GM12878 (cell line): ENCODE data around the gene NOP16. TPM values are rescaled to one million over a fixed set of nuclear protein-coding genes. Genes with fewer than 3 reads are reported as not detected.
A peak's percentile ranks its signal among the peaks of the same experiment; 100 is the strongest.

Experiments used
- ATAC-seq: fragments of 200-7000 bp; cut with Tn5 transposase; 3 replicates; pipeline ENCODE4 v1.9.1; 2020; ENCODE audit warnings: mild to moderate bottlenecking, moderate library complexity
- BruUV-seq: library from RNA; stranded (reverse); fragments of 400-500 nt; replicated peaks from 2 replicates; lab custom pipeline; 2021; lab: Mats Ljungman, UMichigan
- CTCF ChIA-PET: fragments of 300-600 bp; sonication (Branson Sonifier 250); formaldehyde crosslinking; extraction: SDS; loops from one replicate; lab custom pipeline; 2021; ENCODE audit warnings: inconsistent platforms; lab: Yijun Ruan, JAX
- POLR2A ChIA-PET: fragments of 350-600 bp; formaldehyde crosslinking; extraction: SDS; loops from one replicate; lab custom pipeline; 2021; ENCODE audit warnings: inconsistent platforms; lab: Charles Lee
- RAD21 ChIA-PET: fragments of 300-600 bp; sonication (Branson Sonifier 250); formaldehyde crosslinking; loops from one replicate; lab custom pipeline; 2023; ENCODE audit warnings: antibody characterized with exemption; ENCODE audit not compliant: unreplicated experiment; lab: Charles Lee
- SMC1A ChIA-PET: fragments of 300-600 bp; sonication (Branson Sonifier 250); formaldehyde crosslinking; loops from one replicate; lab custom pipeline; 2023; ENCODE audit not compliant: unreplicated experiment, uncharacterized antibody; lab: Charles Lee
- DNase-seq: peaks from one replicate; pipeline ENCODE4 v3.0.0-alpha.2; 2011; ENCODE audit warnings: low read depth, low spot score
- FAIRE-seq: peaks from 3 replicates; lab custom pipeline; 2011; peaks lifted over from hg19 to GRCh38; lab: Jason Lieb, UNC
- H2AFZ ChIP-seq: 2 replicates; pipeline ENCODE4 v1.6.0; 2011; ENCODE audit warnings: low read depth, low read length, control low read depth; ENCODE audit not compliant: control insufficient read depth
- H3K27ac ChIP-seq: 2 replicates; pipeline ENCODE4 v1.5.1; 2011; ENCODE audit warnings: control low read depth; ENCODE audit not compliant: control insufficient read depth, insufficient read depth
- H3K27me3 ChIP-seq, 2 experiments: replicated peaks in 1 of 2; 2 replicates each; pipeline versions ENCODE4 v1.6.0 to v1.6.1; 2011; ENCODE audit warnings: low read length in 1 of 2; ENCODE audit not compliant: control insufficient read depth in 2 of 2, insufficient read depth in 2 of 2
- H3K36me3 ChIP-seq, 2 experiments: 2 replicates each; pipeline ENCODE4 v1.5.1; 2011; ENCODE audit warnings: low read length in 1 of 2; ENCODE audit not compliant: control insufficient read depth in 2 of 2, insufficient read depth in 2 of 2
- H3K4me1 ChIP-seq: 2 replicates; pipeline ENCODE4 v1.6.1; 2011; ENCODE audit warnings: mild to moderate bottlenecking, low read length, moderate library complexity, mixed read lengths; ENCODE audit not compliant: control insufficient read depth, insufficient read depth
- H3K4me2 ChIP-seq: 2 replicates; pipeline ENCODE4 v1.6.0; 2011; ENCODE audit warnings: control low read depth; ENCODE audit not compliant: control insufficient read depth, insufficient read depth
- H3K4me3 ChIP-seq: fragments of 200-600 bp; sonication (generic); 2 replicates; pipeline ENCODE4 v1.5.1; 2016
- H3K79me2 ChIP-seq: 2 replicates; pipeline ENCODE4 v1.6.0; 2011; ENCODE audit warnings: low read length; ENCODE audit not compliant: control insufficient read depth, insufficient read depth
- H3K9ac ChIP-seq: 2 replicates; pipeline ENCODE4 v1.8.0; 2011; ENCODE audit warnings: low read length, control low read depth, mixed read lengths; ENCODE audit not compliant: control insufficient read depth, insufficient read depth
- H3K9me3 ChIP-seq: replicated peaks from 3 replicates; pipeline ENCODE4 v1.5.1; 2011; ENCODE audit warnings: mild to moderate bottlenecking, low read length; ENCODE audit not compliant: control insufficient read depth, insufficient read depth
- H4K20me1 ChIP-seq: 2 replicates; pipeline ENCODE4 v1.6.0; 2011; ENCODE audit not compliant: control insufficient read depth, insufficient read depth
- CBX5 ChIP-seq: sonication (generic); IDR thresholded peaks from 2 replicates; pipeline ENCODE4 v1.6.1; 2016; ENCODE audit warnings: low read depth, moderate library complexity, mild to moderate bottlenecking, inconsistent platforms
- CEBPB ChIP-seq, 2 experiments: fragments of 150-350 bp in 1 of 2; IDR thresholded peaks; 2 replicates each; pipeline ENCODE4 v1.6.1; 2012 to 2014; ENCODE audit warnings: low read depth in 2 of 2, low read length in 2 of 2, borderline replicate concordance in 1 of 2, inconsistent platforms in 1 of 2
- MTA3 ChIP-seq: IDR thresholded peaks from 2 replicates; pipeline ENCODE4 v1.6.1; 2012; ENCODE audit warnings: low read length, inconsistent platforms, borderline replicate concordance
- NFYB ChIP-seq: IDR thresholded peaks from 2 replicates; pipeline ENCODE4 v1.6.1; 2011; ENCODE audit warnings: low read depth, mild to moderate bottlenecking, low read length, improper control_type of control experiment, moderate library complexity; ENCODE audit not compliant: insufficient read depth
- NR2F1 ChIP-seq: fragments of 450-650 bp; conservative IDR thresholded peaks from 2 replicates; pipeline ENCODE4 v1.6.1; 2017; ENCODE audit warnings: mild to moderate bottlenecking
- SPI1 ChIP-seq: IDR thresholded peaks from 2 replicates; pipeline ENCODE4 v1.6.1; 2011; ENCODE audit warnings: low read depth, mild to moderate bottlenecking, low read length, moderate library complexity, borderline replicate concordance; ENCODE audit not compliant: insufficient read depth
- SRF ChIP-seq, 2 experiments: IDR thresholded peaks; 2 replicates each; pipeline ENCODE4 v1.6.1; 2011; ENCODE audit warnings: low read depth in 2 of 2, low read length in 2 of 2, mild to moderate bottlenecking in 1 of 2, moderate library complexity in 1 of 2
- SUZ12 ChIP-seq: fragments of 200-600 bp; sonication (generic); IDR thresholded peaks from one replicate; pipeline ENCODE4 v1.6.1; 2018; ENCODE audit warnings: antibody characterized with exemption, mild to moderate bottlenecking; ENCODE audit not compliant: unreplicated experiment
- TCF3 ChIP-seq: IDR thresholded peaks from 2 replicates; pipeline ENCODE4 v1.6.1; 2012; ENCODE audit warnings: low read depth, mild to moderate bottlenecking, low read length, borderline replicate concordance; ENCODE audit not compliant: insufficient read depth
- ZNF207 ChIP-seq: fragments of 450-650 bp; IDR thresholded peaks from 2 replicates; pipeline ENCODE4 v1.6.1; 2014; ENCODE audit warnings: antibody characterized with exemption, mild to moderate bottlenecking, borderline replicate concordance
- WGBS: methylation state at CpG from one replicate; pipeline ENCODE4 v1.1.6; 2016; ENCODE audit warnings: low lambda C conversion rate; ENCODE audit not compliant: insufficient replicate concordance, insufficient coverage; ENCODE audit errors: missing lambda C conversion rate; 5-methylcytosine and 5-hydroxymethylcytosine counted together
- in situ Hi-C: fragments of 300-500 bp; cut with MboI; formaldehyde crosslinking; loops from 9 replicates; pipeline ENCODE4 v1.14.3; 2018; ENCODE audit warnings: mixed read lengths
- intact Hi-C: fragments of 100-400 bp; cut with micrococcal nuclease; formaldehyde crosslinking; loops from one replicate; pipeline ENCODE4 v1.14.2; 2022; ENCODE audit not compliant: unreplicated experiment
- polyA plus RNA-seq, 11 experiments: library from polyadenylated mRNA; depleted of rRNA in 4 of 11; unstranded in 6 of 11; stranded (reverse) in 5 of 11; fragments of >200 nt; fragmentation: Nextera tagmentation in 4 of 11; fragmentation: Illumina TruSeq in 1 of 11; extraction: Ambion mirVana in 4 of 11; extraction: Trizol in 1 of 11; gene quantifications; 1 replicate in 1 of 11; 2 replicates in 10 of 11; pipeline versions ENCODE4 v1.2.1 to v1.2.3, GENCODE V29; 2011 to 2016; ENCODE audit warnings: inconsistent platforms in 2 of 11, missing spikeins in 2 of 11, low read depth in 1 of 11
- total RNA-seq, 4 experiments: library from RNA; depleted of rRNA in 3 of 4; stranded (reverse); fragments of >200 nt in 3 of 4; fragmentation: Illumina TruSeq in 1 of 4; extraction: Trizol in 1 of 4; gene quantifications; 2 replicates each; pipeline versions ENCODE4 v1.2.1 to v1.2.3, GENCODE V29; 2013 to 2021
- TF ChIP-seq, protein P1 (sequence below): fragments of 450-650 bp; IDR thresholded peaks from 2 replicates; pipeline ENCODE4 v1.6.1; 2017; ENCODE audit warnings: mild to moderate bottlenecking, moderate library complexity
- TF ChIP-seq, protein P2 (sequence below): fragments of 150-350 bp; IDR thresholded peaks from 2 replicates; pipeline ENCODE4 v1.6.1; 2016; ENCODE audit warnings: low read depth, low read length
- TF ChIP-seq, protein P3 (sequence below): fragments of 450-650 bp; IDR thresholded peaks from 2 replicates; pipeline ENCODE4 v1.6.1; 2016; ENCODE audit warnings: mild to moderate bottlenecking

NOP16 gene
- total and polyA plus RNA-seq, 10 of the 15 experiments (the other 5 are each of a cell fraction or from before 2014, with no cell fraction given): 50.3 to 276 (median 116) TPM

- ChIA-PET CTCF (interaction anchor here (1.0 to 3.4 kb wide), 11 partner anchors 9 to 246 kb away, joined by 3 to 15 read pairs (median 6); partner anchors contain the start of genes FAF2 and KIAA1191), RAD21 (interaction anchor here (0.8 to 2.2 kb wide), 8 partner anchors 32 to 685 kb away, joined by 3 to 17 read pairs (median 4); partner anchors contain the start of genes FAF2 and KIAA1191), POLR2A (interaction anchor here (1.0 to 2.0 kb wide), 2 partner anchors 119 to 128 kb away, joined by 3 to 9 read pairs; no protein-coding TSS in a partner anchor), SMC1A (interaction anchor here (1.2 to 2.2 kb wide), 5 partner anchors 8 to 232 kb away, joined by 3 to 9 read pairs (median 5); partner anchors contain the start of gene TSPAN17)
- H3K9me3 ChIP-seq: no peaks in the 10 kb centered on the region
- peaks cover 19% of the 10 kb centered on the region for H3K4me1 ChIP-seq
- peak overlapping the region; percentile 79 for H2AFZ ChIP-seq
- ATAC-seq (peak; percentile 14; the same call in 2 of the 3 replicates), FAIRE-seq (no peak), DNase-seq (no peak)
- H3K27ac ChIP-seq: peak overlapping the region; percentile 65; the same call in 1 of the 2 replicates
- no peaks in the 10 kb centered on the region for H3K36me3 ChIP-seq
- peaks cover 5% of the 10 kb centered on the region for H3K79me2 ChIP-seq
- H3K4me2 ChIP-seq: peak overlapping the region; percentile 93
- in situ Hi-C loops: no loop called here
- no peaks in the 10 kb centered on the region for H4K20me1 ChIP-seq
- H3K9ac ChIP-seq: peak overlapping the region; percentile 82
- no peaks in the 10 kb centered on the region for H3K27me3 ChIP-seq
- intact Hi-C loops: loop anchor here (10.0 kb wide), 2 partner anchors 229 to 681 kb away; partner anchors contain the start of gene TSPAN17
- peak overlapping the region; percentile 96 for H3K4me3 ChIP-seq
- WGBS: 79% methylated on average over 13 of the region's 13 CpGs
- no TSS peak for BruUV-seq
- TF ChIP-seq CBX5 (no peak), NR2F1 (no peak), SPI1 (no peak), MTA3 (no peak), NFYB (no peak), ZNF207 (no peak), TCF3 (no peak), SUZ12 (no peak), SRF (IDR thresholded peaks at IDR 0.05; ENCODE audit: low read depth in 2 of 2, low read length in 2 of 2) (no peak), CEBPB (IDR thresholded peaks at IDR 0.05; ENCODE audit: borderline replicate concordance in 1 of 2, low read depth in 2 of 2, low read length in 2 of 2) (no peak)
- TF ChIP-seq, protein P1, sequence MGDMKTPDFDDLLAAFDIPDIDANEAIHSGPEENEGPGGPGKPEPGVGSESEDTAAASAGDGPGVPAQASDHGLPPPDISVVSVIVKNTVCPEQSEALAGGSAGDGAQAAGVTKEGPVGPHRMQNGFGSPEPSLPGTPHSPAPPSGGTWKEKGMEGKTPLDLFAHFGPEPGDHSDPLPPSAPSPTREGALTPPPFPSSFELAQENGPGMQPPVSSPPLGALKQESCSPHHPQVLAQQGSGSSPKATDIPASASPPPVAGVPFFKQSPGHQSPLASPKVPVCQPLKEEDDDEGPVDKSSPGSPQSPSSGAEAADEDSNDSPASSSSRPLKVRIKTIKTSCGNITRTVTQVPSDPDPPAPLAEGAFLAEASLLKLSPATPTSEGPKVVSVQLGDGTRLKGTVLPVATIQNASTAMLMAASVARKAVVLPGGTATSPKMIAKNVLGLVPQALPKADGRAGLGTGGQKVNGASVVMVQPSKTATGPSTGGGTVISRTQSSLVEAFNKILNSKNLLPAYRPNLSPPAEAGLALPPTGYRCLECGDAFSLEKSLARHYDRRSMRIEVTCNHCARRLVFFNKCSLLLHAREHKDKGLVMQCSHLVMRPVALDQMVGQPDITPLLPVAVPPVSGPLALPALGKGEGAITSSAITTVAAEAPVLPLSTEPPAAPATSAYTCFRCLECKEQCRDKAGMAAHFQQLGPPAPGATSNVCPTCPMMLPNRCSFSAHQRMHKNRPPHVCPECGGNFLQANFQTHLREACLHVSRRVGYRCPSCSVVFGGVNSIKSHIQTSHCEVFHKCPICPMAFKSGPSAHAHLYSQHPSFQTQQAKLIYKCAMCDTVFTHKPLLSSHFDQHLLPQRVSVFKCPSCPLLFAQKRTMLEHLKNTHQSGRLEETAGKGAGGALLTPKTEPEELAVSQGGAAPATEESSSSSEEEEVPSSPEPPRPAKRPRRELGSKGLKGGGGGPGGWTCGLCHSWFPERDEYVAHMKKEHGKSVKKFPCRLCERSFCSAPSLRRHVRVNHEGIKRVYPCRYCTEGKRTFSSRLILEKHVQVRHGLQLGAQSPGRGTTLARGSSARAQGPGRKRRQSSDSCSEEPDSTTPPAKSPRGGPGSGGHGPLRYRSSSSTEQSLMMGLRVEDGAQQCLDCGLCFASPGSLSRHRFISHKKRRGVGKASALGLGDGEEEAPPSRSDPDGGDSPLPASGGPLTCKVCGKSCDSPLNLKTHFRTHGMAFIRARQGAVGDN: no peak
- TF ChIP-seq, protein P2, sequence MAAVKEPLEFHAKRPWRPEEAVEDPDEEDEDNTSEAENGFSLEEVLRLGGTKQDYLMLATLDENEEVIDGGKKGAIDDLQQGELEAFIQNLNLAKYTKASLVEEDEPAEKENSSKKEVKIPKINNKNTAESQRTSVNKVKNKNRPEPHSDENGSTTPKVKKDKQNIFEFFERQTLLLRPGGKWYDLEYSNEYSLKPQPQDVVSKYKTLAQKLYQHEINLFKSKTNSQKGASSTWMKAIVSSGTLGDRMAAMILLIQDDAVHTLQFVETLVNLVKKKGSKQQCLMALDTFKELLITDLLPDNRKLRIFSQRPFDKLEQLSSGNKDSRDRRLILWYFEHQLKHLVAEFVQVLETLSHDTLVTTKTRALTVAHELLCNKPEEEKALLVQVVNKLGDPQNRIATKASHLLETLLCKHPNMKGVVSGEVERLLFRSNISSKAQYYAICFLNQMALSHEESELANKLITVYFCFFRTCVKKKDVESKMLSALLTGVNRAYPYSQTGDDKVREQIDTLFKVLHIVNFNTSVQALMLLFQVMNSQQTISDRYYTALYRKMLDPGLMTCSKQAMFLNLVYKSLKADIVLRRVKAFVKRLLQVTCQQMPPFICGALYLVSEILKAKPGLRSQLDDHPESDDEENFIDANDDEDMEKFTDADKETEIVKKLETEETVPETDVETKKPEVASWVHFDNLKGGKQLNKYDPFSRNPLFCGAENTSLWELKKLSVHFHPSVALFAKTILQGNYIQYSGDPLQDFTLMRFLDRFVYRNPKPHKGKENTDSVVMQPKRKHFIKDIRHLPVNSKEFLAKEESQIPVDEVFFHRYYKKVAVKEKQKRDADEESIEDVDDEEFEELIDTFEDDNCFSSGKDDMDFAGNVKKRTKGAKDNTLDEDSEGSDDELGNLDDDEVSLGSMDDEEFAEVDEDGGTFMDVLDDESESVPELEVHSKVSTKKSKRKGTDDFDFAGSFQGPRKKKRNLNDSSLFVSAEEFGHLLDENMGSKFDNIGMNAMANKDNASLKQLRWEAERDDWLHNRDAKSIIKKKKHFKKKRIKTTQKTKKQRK: no peak
- TF ChIP-seq, protein P3, sequence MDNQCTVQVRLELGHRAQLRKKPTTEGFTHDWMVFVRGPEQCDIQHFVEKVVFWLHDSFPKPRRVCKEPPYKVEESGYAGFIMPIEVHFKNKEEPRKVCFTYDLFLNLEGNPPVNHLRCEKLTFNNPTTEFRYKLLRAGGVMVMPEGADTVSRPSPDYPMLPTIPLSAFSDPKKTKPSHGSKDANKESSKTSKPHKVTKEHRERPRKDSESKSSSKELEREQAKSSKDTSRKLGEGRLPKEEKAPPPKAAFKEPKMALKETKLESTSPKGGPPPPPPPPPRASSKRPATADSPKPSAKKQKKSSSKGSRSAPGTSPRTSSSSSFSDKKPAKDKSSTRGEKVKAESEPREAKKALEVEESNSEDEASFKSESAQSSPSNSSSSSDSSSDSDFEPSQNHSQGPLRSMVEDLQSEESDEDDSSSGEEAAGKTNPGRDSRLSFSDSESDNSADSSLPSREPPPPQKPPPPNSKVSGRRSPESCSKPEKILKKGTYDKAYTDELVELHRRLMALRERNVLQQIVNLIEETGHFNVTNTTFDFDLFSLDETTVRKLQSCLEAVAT: no peak
Observed at GRCh38 chr5:176415240-176415951, 27.0 kb upstream of the NOP16 start.
